K562 (cell line): Measurements from ENCODE around the gene FEM1B. TPM values are rescaled to one million over a fixed set of nuclear protein-coding genes. Genes with fewer than 3 reads are reported as not detected.

ENCODE experiments used
- BMI1 ChIP-seq: fragments of 150-350 bp; IDR thresholded peaks from 2 replicates; pipeline ENCODE4 v1.6.1; 2014; ENCODE audit warnings: low read length
- DDX20 ChIP-seq: fragments of 450-650 bp; IDR thresholded peaks from 2 replicates; pipeline ENCODE4 v1.6.1; 2016; ENCODE audit warnings: missing genetic modification characterization, low read depth, mild to moderate bottlenecking, missing compliant biosample characterization, moderate library complexity
- E2F8 ChIP-seq: fragments of 450-650 bp; IDR thresholded peaks from 2 replicates; pipeline ENCODE4 v1.7.1; 2018; ENCODE audit warnings: mild to moderate bottlenecking, low read depth; ENCODE audit not compliant: partially characterized antibody
- FOS ChIP-seq: IDR thresholded peaks from 3 replicates; pipeline ENCODE4 v1.6.1; 2011; ENCODE audit not compliant: insufficient read length; ENCODE audit errors: extremely low read depth
- FOXK2 ChIP-seq, 2 experiments: fragments of 450-650 bp; IDR thresholded peaks in 1 of 2; conservative IDR thresholded peaks in 1 of 2; 2 replicates each; pipeline ENCODE4 v1.6.1; 2016; ENCODE audit warnings: low read depth in 2 of 2, mild to moderate bottlenecking in 1 of 2
- HDAC1 ChIP-seq, 2 experiments: fragments of 450-650 bp; IDR thresholded peaks; 2 replicates each; pipeline ENCODE4 v1.6.1; 2016 to 2017; ENCODE audit warnings: inconsistent platforms in 1 of 2, mild to moderate bottlenecking in 1 of 2, moderate library complexity in 1 of 2
- HLTF ChIP-seq: fragments of 450-650 bp; IDR thresholded peaks from 2 replicates; pipeline ENCODE4 v1.6.1; 2016
- MCM7 ChIP-seq, 2 experiments: fragments of 450-650 bp; IDR thresholded peaks; 2 replicates each; pipeline ENCODE4 v1.6.1; 2016 to 2018
- MECOM ChIP-seq: fragments of 250-450 bp; sonication (Bioruptor Pico); IDR thresholded peaks from 2 replicates; pipeline ENCODE4 v1.8.0; 2022; ENCODE audit warnings: inconsistent platforms
- RBM17 ChIP-seq: fragments of 200-400 bp; formaldehyde crosslinking; IDR thresholded peaks from 2 replicates; pipeline ENCODE4 v1.6.1; 2017; ENCODE audit warnings: low read depth, mild to moderate bottlenecking, low read length, borderline replicate concordance
- RNF2 ChIP-seq: sonication (generic); IDR thresholded peaks from 2 replicates; pipeline ENCODE4 v1.6.1; 2016
- RUNX1 ChIP-seq: sonication (generic); IDR thresholded peaks from 2 replicates; pipeline ENCODE4 v1.6.1; 2016; ENCODE audit warnings: antibody characterized with exemption, low read depth
- YY1 ChIP-seq, 3 experiments: IDR thresholded peaks; 2 replicates each; pipeline ENCODE4 v1.6.1; 2011; ENCODE audit warnings: low read length in 2 of 3, mild to moderate bottlenecking in 2 of 3, moderate library complexity in 2 of 3, borderline replicate concordance in 1 of 3, control low read depth in 1 of 3, low read depth in 1 of 3; ENCODE audit not compliant: insufficient read depth in 3 of 3, insufficient replicate concordance in 2 of 3, control insufficient read depth in 1 of 3, insufficient read length in 1 of 3; ENCODE audit errors: extremely low read depth in 1 of 3
- ZBTB17 ChIP-seq: fragments of 450-650 bp; formaldehyde crosslinking; IDR thresholded peaks from 2 replicates; pipeline ENCODE4 v1.4.0; 2020; ENCODE audit warnings: mild to moderate bottlenecking
- ZFP36 ChIP-seq: fragments of 150-350 bp; IDR thresholded peaks from 2 replicates; pipeline ENCODE4 v1.6.1; 2018; ENCODE audit warnings: low read length, low read depth; ENCODE audit not compliant: partially characterized antibody
- ZFX ChIP-seq: sonication (generic); formaldehyde crosslinking; IDR thresholded peaks from 2 replicates; pipeline ENCODE4 v1.8.0; 2022; ENCODE audit warnings: mild to moderate bottlenecking, missing genetic modification reagents, moderate library complexity
- ZNF253 ChIP-seq: fragments of 250-450 bp; sonication (Bioruptor Pico); conservative IDR thresholded peaks from 2 replicates; pipeline ENCODE4 v1.6.1; 2021; ENCODE audit warnings: mild to moderate bottlenecking
- ZNF75A ChIP-seq: fragments of 450-650 bp; formaldehyde crosslinking; IDR thresholded peaks from 2 replicates; pipeline ENCODE4 v1.4.0; 2020; ENCODE audit warnings: mild to moderate bottlenecking
- polyA plus RNA-seq, 8 experiments: library from polyadenylated mRNA; depleted of rRNA in 4 of 8; stranded (reverse) in 5 of 8; unstranded in 3 of 8; fragments of >200 nt; fragmentation: Nextera tagmentation in 2 of 8; fragmentation: Illumina TruSeq in 1 of 8; extraction: Ambion mirVana in 2 of 8; extraction: Trizol in 1 of 8; gene quantifications; 2 replicates each; pipeline versions ENCODE4 v1.2.1 to v1.2.3, GENCODE V29; 2011 to 2014; ENCODE audit warnings: inconsistent platforms in 1 of 8, missing spikeins in 1 of 8
- total RNA-seq, 7 experiments: library from RNA; depleted of rRNA in 6 of 7; stranded (reverse); fragments of >200 nt in 6 of 7; fragmentation: Illumina TruSeq in 2 of 7; extraction: Trizol in 2 of 7; gene quantifications; 2 replicates each; pipeline versions ENCODE4 v1.2.1 to v1.2.3, GENCODE V29; 2011 to 2021; ENCODE audit warnings: low replicate concordance in 1 of 7
- TF ChIP-seq, protein P1 (sequence below): IDR thresholded peaks from 2 replicates; pipeline ENCODE4 v1.6.1; 2011; ENCODE audit warnings: borderline replicate concordance, low read depth, mild to moderate bottlenecking, moderate library complexity, low read length; ENCODE audit not compliant: insufficient read depth, poor library complexity, severe bottlenecking
- TF ChIP-seq, protein P2 (sequence below): fragments of 450-650 bp; conservative IDR thresholded peaks from 2 replicates; pipeline ENCODE4 v1.6.1; 2016; ENCODE audit warnings: missing genetic modification characterization, low read depth, mild to moderate bottlenecking, missing compliant biosample characterization, moderate library complexity
- TF ChIP-seq, protein P3 (sequence below): fragments of 250-450 bp; sonication (Bioruptor Pico); IDR thresholded peaks from 2 replicates; pipeline ENCODE4 v1.5.0; 2020; ENCODE audit warnings: mild to moderate bottlenecking

FEM1B gene
- total and polyA plus RNA-seq, 9 of the 15 experiments (the other 6 are each of a cell fraction or from before 2014, with no cell fraction given): 5.9 to 61.6 (median 20.1) TPM

- TF ChIP-seq, protein P1, sequence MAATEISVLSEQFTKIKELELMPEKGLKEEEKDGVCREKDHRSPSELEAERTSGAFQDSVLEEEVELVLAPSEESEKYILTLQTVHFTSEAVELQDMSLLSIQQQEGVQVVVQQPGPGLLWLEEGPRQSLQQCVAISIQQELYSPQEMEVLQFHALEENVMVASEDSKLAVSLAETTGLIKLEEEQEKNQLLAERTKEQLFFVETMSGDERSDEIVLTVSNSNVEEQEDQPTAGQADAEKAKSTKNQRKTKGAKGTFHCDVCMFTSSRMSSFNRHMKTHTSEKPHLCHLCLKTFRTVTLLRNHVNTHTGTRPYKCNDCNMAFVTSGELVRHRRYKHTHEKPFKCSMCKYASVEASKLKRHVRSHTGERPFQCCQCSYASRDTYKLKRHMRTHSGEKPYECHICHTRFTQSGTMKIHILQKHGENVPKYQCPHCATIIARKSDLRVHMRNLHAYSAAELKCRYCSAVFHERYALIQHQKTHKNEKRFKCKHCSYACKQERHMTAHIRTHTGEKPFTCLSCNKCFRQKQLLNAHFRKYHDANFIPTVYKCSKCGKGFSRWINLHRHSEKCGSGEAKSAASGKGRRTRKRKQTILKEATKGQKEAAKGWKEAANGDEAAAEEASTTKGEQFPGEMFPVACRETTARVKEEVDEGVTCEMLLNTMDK: no peak
- TF ChIP-seq FOXK2 (conservative IDR thresholded peaks at IDR 0.05 in 1 of 2, IDR thresholded peaks at IDR 0.05 in 1 of 2; ENCODE audit: low read depth in 2 of 2): no peak
- TF ChIP-seq, protein P2, sequence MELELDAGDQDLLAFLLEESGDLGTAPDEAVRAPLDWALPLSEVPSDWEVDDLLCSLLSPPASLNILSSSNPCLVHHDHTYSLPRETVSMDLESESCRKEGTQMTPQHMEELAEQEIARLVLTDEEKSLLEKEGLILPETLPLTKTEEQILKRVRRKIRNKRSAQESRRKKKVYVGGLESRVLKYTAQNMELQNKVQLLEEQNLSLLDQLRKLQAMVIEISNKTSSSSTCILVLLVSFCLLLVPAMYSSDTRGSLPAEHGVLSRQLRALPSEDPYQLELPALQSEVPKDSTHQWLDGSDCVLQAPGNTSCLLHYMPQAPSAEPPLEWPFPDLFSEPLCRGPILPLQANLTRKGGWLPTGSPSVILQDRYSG (tag): no peak
- TF ChIP-seq ZNF253 (CRISPR knock-in tag): no peak
- no peak for TF ChIP-seq BMI1
- peak; percentile 100 for TF ChIP-seq ZFP36
- TF ChIP-seq ZFX (CRISPR knock-in tag): no peak; the same call in 1 of the 2 replicates
- no peak for TF ChIP-seq E2F8
- no peak for TF ChIP-seq RNF2
- TF ChIP-seq HDAC1 (IDR thresholded peaks at IDR 0.05): peak; percentile 19 to 61; a peak in 3 of 4 replicates
- no peak for TF ChIP-seq FOS
- 0 out of 2 replicates have a peak, but pooled peaks have one; percentile 16 for TF ChIP-seq MECOM (CRISPR knock-in tag)
- no peak for TF ChIP-seq DDX20 (tag)
- no peak for TF ChIP-seq ZNF75A (CRISPR knock-in tag)
- no peak for TF ChIP-seq YY1 (IDR thresholded peaks at IDR 0.05; ENCODE audit: borderline replicate concordance in 1 of 3, control insufficient read depth in 1 of 3, extremely low read depth in 1 of 3, insufficient read depth in 3 of 3, insufficient read length in 1 of 3, insufficient replicate concordance in 2 of 3, low read depth in 1 of 3, low read length in 2 of 3)
- TF ChIP-seq MCM7 (IDR thresholded peaks at IDR 0.05): no peak
- no peak for TF ChIP-seq RUNX1
- no peak for TF ChIP-seq ZBTB17 (CRISPR knock-in tag)
- TF ChIP-seq RBM17: no peak
- TF ChIP-seq, protein P3, sequence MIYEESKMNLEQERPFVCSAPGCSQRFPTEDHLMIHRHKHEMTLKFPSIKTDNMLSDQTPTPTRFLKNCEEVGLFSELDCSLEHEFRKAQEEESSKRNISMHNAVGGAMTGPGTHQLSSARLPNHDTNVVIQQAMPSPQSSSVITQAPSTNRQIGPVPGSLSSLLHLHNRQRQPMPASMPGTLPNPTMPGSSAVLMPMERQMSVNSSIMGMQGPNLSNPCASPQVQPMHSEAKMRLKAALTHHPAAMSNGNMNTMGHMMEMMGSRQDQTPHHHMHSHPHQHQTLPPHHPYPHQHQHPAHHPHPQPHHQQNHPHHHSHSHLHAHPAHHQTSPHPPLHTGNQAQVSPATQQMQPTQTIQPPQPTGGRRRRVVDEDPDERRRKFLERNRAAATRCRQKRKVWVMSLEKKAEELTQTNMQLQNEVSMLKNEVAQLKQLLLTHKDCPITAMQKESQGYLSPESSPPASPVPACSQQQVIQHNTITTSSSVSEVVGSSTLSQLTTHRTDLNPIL (CRISPR knock-in tag): no peak
- TF ChIP-seq HLTF: peak; percentile 35; the same call in 1 of the 2 replicates
These were observed 49.2 kb upstream of the FEM1B start (continued) for GRCh38 chr15:68228143-68228970.
